ENCODE measurements around the gene PWWP2A. TPM values are rescaled to one million over a fixed set of nuclear protein-coding genes. Genes with fewer than 3 reads are reported as not detected.
A peak's percentile ranks its signal among the peaks of the same experiment; 100 is the strongest.

The PWWP2A gene
- total and polyA plus RNA-seq, 2 of the 8 experiments (the other 6 are each of a cell fraction or from before 2014, with no cell fraction given) = 18.5 to 63.0 TPM

- TF ChIP-seq HDAC2 (IDR thresholded peaks at IDR 0.05; ENCODE audit: borderline replicate concordance in 1 of 2, low read depth in 2 of 2, low read length in 2 of 2) = 0 out of 4 replicates have a peak, but pooled peaks of 1 of the 2 experiments have one; percentile 57
These were observed 46.2 kb upstream of the PWWP2A start (continued) for GRCh38 chr5:160165137-160166068.
